Measurements from ENCODE around the gene GPR62.
A peak's percentile ranks its signal among the peaks of the same experiment; 100 is the strongest.
"Not testable (repeated sequence)": the region's sequence is repeated elsewhere in the genome, so short reads cannot be mapped to it uniquely, and the experiment has no call there.

The GPR62 gene

GRCh38 chr3:51992017-51992682 lies 37.0 kb downstream of the GPR62 start:
- DNase-seq (ENCODE audit: low read depth in 2 of 2) = no peak

GRCh38 chr3:51993657-51994056 lies 38.5 kb downstream of the GPR62 start:
- not testable (repeated sequence) for DNase-seq (ENCODE audit: low read depth in 2 of 2)

- no peak for DNase-seq (ENCODE audit: low read depth in 2 of 2)
Measured at GRCh38 chr3:51994530-51994929, 39.3 kb downstream of the GPR62 start.

- peak; percentile 79 to 82 for DNase-seq (ENCODE audit: low read depth in 2 of 2)
Measured at GRCh38 chr3:51995346-51996163, 40.4 kb downstream of the GPR62 start, which contains the start of gene RPL29. RPL29 (minus strand) TSS chr3:51995895; CDS start chr3:51995461, 434 bp downstream.

- DNase-seq (ENCODE audit: low read depth in 2 of 2) = no peak
Measured at GRCh38 chr3:51997172-51997571, 42.0 kb downstream of the GPR62 start.

GRCh38 chr3:51997935-51998596 lies 42.9 kb downstream of the GPR62 start:
- no peak for DNase-seq (ENCODE audit: low read depth in 2 of 2)

- no peak for DNase-seq (ENCODE audit: low read depth in 2 of 2)
Measured at GRCh38 chr3:51998774-51999173, 43.6 kb downstream of the GPR62 start.

GRCh38 chr3:51999846-52000245 lies 44.7 kb downstream of the GPR62 start:
- DNase-seq (ENCODE audit: low read depth in 2 of 2) = no peak

- DNase-seq (ENCODE audit: low read depth in 2 of 2) = peak; percentile 56 to 69
Measured at GRCh38 chr3:52001443-52001974, 46.3 kb downstream of the GPR62 start.

GRCh38 chr3:52002748-52003147 lies 47.6 kb downstream of the GPR62 start:
- DNase-seq (ENCODE audit: low read depth in 2 of 2) = no peak

GRCh38 chr3:52004163-52004787 lies 49.1 kb downstream of the GPR62 start:
- no peak for DNase-seq (ENCODE audit: low read depth in 2 of 2)

GRCh38 chr3:52004906-52005395 lies 49.8 kb downstream of the GPR62 start:
- DNase-seq (ENCODE audit: low read depth in 2 of 2) = no peak

- no peak for DNase-seq (ENCODE audit: low read depth in 2 of 2)
Measured at GRCh38 chr3:52005571-52005986, 50.4 kb downstream of the GPR62 start.

GRCh38 chr3:52006017-52006819 lies 51.0 kb downstream of the GPR62 start:
- no peak for DNase-seq (ENCODE audit: low read depth in 2 of 2)

- DNase-seq (ENCODE audit: low read depth in 2 of 2) = no peak
Measured at GRCh38 chr3:52006820-52007133, 51.6 kb downstream of the GPR62 start.
